ENCODE data around the gene EMB.
"Not testable (repeated sequence)": the region's sequence is repeated elsewhere in the genome, so short reads cannot be mapped to it uniquely, and the experiment has no call there.

EMB gene

GRCh38 chr5:50440651-50441492 is at the start of gene EMB:
Gene EMB (minus strand): TSS chr5:50441288. CDS start chr5:50441151, 137 bp downstream.
- peak; percentile 80 for DNase-seq (ENCODE audit: low spot score)

- peak; percentile 21 for DNase-seq (ENCODE audit: low spot score)
Observed at GRCh38 chr5:50489491-50489890, 48.4 kb upstream of the EMB start.

- DNase-seq (ENCODE audit: low spot score): not testable (repeated sequence)
Observed at GRCh38 chr5:50478790-50479189, 37.7 kb upstream of the EMB start.

GRCh38 chr5:50476549-50476948 is 35.5 kb upstream of the EMB start:
- no peak for DNase-seq (ENCODE audit: low spot score)

- DNase-seq (ENCODE audit: low spot score): not testable (repeated sequence)
Observed at GRCh38 chr5:50465015-50465414, 23.9 kb upstream of the EMB start.

GRCh38 chr5:50463726-50464125 is 22.6 kb upstream of the EMB start:
- no peak for DNase-seq (ENCODE audit: low spot score)

GRCh38 chr5:50463047-50463446 is 22.0 kb upstream of the EMB start:
- DNase-seq (ENCODE audit: low spot score): no peak

- not testable (repeated sequence) for DNase-seq (ENCODE audit: low spot score)
Observed at GRCh38 chr5:50462579-50462978, 21.5 kb upstream of the EMB start.

GRCh38 chr5:50458372-50458771 is 17.3 kb upstream of the EMB start:
- DNase-seq (ENCODE audit: low spot score): peak; percentile 47

GRCh38 chr5:50449241-50449640 is 8.2 kb upstream of the EMB start:
- not testable (repeated sequence) for DNase-seq (ENCODE audit: low spot score)

- DNase-seq (ENCODE audit: low spot score): no peak
Observed at GRCh38 chr5:50447941-50448340, 6.9 kb upstream of the EMB start.

- no peak for DNase-seq (ENCODE audit: low spot score)
Observed at GRCh38 chr5:50447228-50447627, 6.1 kb upstream of the EMB start.

- peak; percentile 64 for DNase-seq (ENCODE audit: low spot score)
Observed at GRCh38 chr5:50445296-50445949, 4.3 kb upstream of the EMB start.

GRCh38 chr5:50442559-50443539 is 1.8 kb upstream of the EMB start:
- not testable (repeated sequence) for DNase-seq (ENCODE audit: low spot score)

- DNase-seq (ENCODE audit: low spot score): peak; percentile 25
Observed at GRCh38 chr5:50441493-50441955, 436 bp upstream of the EMB start.

- DNase-seq (ENCODE audit: low spot score): no peak
Observed at GRCh38 chr5:50439221-50439620, 1.9 kb downstream of the EMB start.

- DNase-seq (ENCODE audit: low spot score): not testable (repeated sequence)
Observed at GRCh38 chr5:50438060-50438459, 3.0 kb downstream of the EMB start.

- no peak for DNase-seq (ENCODE audit: low spot score)
Observed at GRCh38 chr5:50435168-50435567, 5.9 kb downstream of the EMB start.

GRCh38 chr5:50431133-50431904 is 9.8 kb downstream of the EMB start:
- DNase-seq (ENCODE audit: low spot score): not testable (repeated sequence)

GRCh38 chr5:50423100-50423799 is 17.8 kb downstream of the EMB start:
- not testable (repeated sequence) for DNase-seq (ENCODE audit: low spot score)
